ENCODE data around the gene CDR2L. TPM values are rescaled to one million over a fixed set of nuclear protein-coding genes. Genes with fewer than 3 reads are reported as not detected.
"Not testable (repeated sequence)": the region's sequence is repeated elsewhere in the genome, so short reads cannot be mapped to it uniquely, and the experiment has no call there.

CDR2L gene
- total RNA-seq, 1 donor from 2014 or later = 1.2 TPM

DNA sequence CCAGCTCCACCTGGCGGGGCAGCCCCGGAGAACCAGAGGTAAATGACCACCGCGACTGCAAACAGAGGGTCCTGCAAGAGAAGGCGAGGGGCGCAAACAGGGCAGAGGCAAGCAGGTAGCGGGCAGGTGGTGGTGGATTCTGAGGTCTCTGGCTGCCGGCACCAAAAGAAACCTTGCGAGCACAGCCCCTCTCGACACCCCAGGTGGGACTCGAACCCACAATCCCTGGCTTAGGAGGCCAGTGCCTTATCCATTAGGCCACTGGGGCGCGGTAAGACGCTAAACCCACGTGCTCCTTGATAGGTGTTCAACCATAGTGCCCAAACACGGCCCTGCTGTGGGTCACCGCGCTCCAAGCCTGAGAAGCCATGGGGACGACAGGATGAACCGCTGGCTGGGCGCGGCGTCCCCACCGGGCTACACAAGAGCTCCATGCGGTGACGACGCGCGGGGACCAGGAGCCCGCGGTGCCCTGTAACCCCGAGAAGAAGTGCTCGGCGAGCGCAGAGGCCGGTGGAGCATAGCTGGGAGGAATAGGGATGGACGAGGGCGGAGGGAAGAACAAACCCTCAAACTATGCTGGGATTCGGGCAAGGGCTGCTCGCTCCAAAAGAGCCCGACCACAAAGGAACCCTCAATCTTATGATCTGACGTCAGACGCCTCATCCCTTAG, 46.9 kb downstream of the CDR2L start:
- peak; percentile 73 for ATAC-seq

GRCh38 chr17:75036643-75037268, 49.3 kb downstream of the CDR2L start:
- peak; percentile 2 for ATAC-seq

More for the DNA sequence above, 46.9 kb downstream of the CDR2L start:
- peak; percentile 89 for DNase-seq (ENCODE audit: low spot score)

GRCh38 chr17:75039238-75039637, 51.8 kb downstream of the CDR2L start:
- no peak for DNase-seq (ENCODE audit: low spot score)
- ATAC-seq = no peak

More at GRCh38 chr17:75036643-75037268, 49.3 kb downstream of the CDR2L start:
- DNase-seq (ENCODE audit: low spot score) = peak; percentile 74

GRCh38 chr17:75041656-75042280, 54.3 kb downstream of the CDR2L start:
- no peak for ATAC-seq

GRCh38 chr17:75043789-75044188, 56.4 kb downstream of the CDR2L start:
- ATAC-seq; DNase-seq (ENCODE audit: low spot score): not testable (repeated sequence)

More at GRCh38 chr17:75041656-75042280, 54.3 kb downstream of the CDR2L start:
- DNase-seq (ENCODE audit: low spot score) = no peak

DNA sequence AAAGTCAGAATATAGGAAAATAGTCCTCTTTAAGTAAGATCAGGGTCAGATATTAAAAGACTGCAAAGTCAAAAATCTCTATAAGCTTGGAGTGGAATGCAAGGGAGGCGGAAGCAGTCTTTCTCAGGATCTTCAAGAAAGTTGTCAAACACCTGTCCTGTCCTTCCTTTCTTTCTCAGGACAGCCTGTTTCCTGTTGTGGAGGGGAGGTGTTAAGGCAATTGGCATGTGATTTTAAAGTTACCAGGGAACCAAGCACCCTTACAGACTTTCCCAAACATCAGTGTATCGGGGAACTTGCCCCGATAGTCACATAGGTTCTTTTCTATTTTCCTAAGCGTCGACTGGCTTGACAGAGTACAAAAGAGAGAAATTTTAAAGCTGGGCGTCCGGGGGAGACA, 57.3 kb downstream of the CDR2L start:
- DNase-seq (ENCODE audit: low spot score) = no peak
- no peak for ATAC-seq

GRCh38 chr17:75045946-75046406, 58.5 kb downstream of the CDR2L start:
- not testable (repeated sequence) for DNase-seq (ENCODE audit: low spot score); ATAC-seq

- ATAC-seq (peak; percentile 98), DNase-seq (ENCODE audit: low spot score) (peak; percentile 96)
Measured at GRCh38 chr17:75046407-75047289, 59.2 kb downstream of the CDR2L start, which contains the start of the genes ATP5PD and KCTD2. TSS of gene ATP5PD (minus strand) at chr17:75046969. CDS start at chr17:75042650, 4,319 bp downstream. TSS of gene KCTD2 (plus strand) at chr17:75047225. CDS start at chr17:75047251, 26 bp downstream.

DNA sequence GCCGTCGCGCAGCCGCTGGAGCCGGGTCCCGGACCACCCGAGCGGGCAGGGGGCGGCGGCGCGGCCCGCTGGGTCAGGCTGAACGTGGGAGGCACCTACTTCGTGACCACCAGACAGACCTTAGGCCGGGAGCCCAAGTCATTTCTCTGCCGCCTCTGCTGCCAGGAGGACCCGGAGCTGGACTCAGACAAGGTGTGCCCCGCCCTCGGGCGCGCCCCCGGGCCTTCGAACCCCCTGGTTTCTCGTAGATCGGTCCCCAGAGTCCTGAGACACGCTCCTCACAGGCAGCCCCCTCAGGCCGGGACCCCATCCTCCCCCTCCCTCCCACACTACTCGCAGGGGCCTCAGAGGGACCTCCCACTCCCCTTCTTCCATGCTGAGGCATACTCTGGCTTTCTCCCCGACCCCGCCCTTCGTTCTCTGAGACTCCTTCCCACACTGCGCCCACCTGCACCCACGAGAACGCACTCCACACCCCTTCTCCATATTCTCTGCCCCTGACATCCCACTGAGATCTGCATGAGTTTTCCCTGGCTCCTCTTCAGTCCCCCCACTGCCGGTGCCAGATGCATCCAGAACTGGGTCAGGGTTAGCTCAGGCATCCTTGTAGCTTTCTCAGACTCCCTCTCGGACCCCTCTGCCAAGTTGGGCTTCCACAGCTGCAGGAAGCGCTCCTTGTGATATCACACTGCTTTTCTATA, 60.1 kb downstream of the CDR2L start:
- ATAC-seq = no peak

DNA sequence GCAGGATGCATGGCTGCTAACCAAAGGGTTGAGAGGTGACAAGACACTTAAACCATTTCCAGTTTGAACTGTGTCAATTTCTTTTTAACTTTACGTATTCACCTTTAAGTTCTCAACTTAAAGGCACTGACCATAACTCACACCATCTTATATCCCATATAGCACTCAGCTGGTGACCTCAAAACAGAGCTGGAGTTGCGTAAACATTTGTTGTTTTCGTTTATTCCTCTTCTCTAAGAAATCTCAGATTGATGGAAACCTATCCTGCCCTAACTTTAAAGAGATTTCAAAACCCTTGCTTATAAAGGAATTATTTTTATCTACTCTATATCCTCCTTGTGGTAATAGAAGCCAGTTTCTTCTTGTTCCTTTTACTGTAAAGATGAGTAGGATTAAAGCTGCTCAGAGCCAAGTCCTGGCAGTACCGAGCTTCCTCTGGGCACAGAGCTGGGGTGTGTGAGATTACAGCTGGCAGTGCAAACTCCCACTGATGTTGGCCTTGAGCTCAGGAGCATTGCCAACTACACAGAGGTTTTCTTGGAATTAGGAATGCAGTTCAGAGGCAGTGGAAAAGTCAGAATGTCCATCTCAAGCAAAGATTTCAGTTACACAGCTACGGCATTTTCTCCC, 60.9 kb downstream of the CDR2L start:
- DNase-seq (ENCODE audit: low spot score) (no peak), ATAC-seq (peak; percentile 15)

More for the DNA sequence above, 60.1 kb downstream of the CDR2L start:
- peak; percentile 62 for DNase-seq (ENCODE audit: low spot score)

DNA sequence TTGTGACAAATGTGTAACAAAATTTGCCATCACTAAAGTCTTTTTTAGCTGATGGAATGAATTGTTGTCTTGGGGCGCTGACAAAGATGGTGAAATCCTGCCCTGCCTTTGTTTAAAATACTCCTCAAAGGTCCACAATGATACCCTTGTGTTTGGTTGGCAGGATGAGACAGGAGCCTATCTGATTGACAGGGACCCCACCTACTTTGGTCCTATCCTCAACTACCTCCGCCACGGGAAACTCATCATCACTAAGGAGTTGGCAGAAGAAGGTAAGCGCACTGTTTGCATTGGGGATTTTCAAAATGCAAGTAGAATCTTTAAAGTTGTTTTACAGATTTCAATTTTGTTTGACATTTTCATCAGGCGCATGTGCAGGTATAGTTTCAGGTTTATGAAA, 61.6 kb downstream of the CDR2L start:
- no peak for DNase-seq (ENCODE audit: low spot score)
- no peak for ATAC-seq

DNA sequence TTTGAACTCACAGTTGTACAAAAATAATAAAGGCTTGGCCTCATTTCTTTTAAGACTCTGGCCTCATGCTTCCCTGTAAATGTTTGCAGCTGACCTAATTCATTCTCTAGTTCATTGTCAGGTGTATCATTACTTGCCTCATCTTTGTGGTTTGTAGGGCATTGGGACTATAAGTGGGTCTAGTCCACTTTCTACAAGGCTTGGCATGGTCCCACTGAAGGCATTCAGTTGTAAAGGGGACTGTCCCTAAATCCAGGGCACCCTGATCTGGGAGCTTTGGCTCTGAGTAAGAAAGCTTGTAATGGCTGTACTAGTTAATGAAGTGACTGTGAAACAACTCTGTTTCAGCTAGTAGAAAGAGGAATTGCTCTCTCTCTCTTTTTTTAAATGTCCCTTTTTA, 62.3 kb downstream of the CDR2L start:
- DNase-seq (ENCODE audit: low spot score) (no peak), ATAC-seq (no peak)

DNA sequence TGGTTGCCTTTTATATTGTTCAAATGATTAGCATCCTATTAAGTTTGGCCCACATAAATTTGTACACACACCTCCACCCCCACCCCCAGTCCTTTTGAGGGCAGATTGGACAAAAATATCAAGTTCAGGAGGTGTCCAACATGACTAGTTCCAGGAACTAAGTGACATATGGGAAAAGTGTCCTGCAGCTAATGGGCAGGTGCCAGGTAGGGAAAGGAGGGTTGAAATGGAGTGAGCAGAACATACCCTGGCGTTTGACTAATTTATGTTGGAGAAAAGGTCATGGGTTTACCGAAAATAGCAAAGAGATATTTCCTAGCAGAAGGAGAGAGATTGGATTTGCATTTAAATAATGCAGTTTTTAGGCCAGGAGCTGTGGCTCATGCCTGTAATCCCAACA, 64.5 kb downstream of the CDR2L start:
- DNase-seq (ENCODE audit: low spot score) (no peak), ATAC-seq (no peak)

Other genes with a start within 250 kb of the CDR2L start
- 156 TPM for gene NHERF1, start 239.0 kb upstream of the CDR2L start, total RNA-seq
- gene NAT9, start 211.3 kb upstream of the CDR2L start, total RNA-seq = 21.5 TPM
- gene GRIN2C, start 127.7 kb upstream of the CDR2L start, total RNA-seq = not detected
- gene FDXR, start 114.6 kb upstream of the CDR2L start, total RNA-seq = 10.0 TPM
- 1.8 TPM for gene FADS6, start 94.0 kb upstream of the CDR2L start, total RNA-seq
- gene USH1G, start 64.4 kb upstream of the CDR2L start, total RNA-seq = not detected
- gene OTOP2, start 63.4 kb upstream of the CDR2L start, total RNA-seq = not detected
- gene OTOP3, start 51.7 kb upstream of the CDR2L start, total RNA-seq = not detected
- gene HID1, start 14.9 kb upstream of the CDR2L start, total RNA-seq = 5.9 TPM
- 25.8 TPM for gene MRPL58, start 25.0 kb downstream of the CDR2L start, total RNA-seq
- gene ATP5PD, start 59.3 kb downstream of the CDR2L start, total RNA-seq = 177 TPM
- gene KCTD2, start 59.6 kb downstream of the CDR2L start, total RNA-seq = 7.0 TPM
- gene SLC16A5, start 100.3 kb downstream of the CDR2L start, total RNA-seq = 1.2 TPM
- gene ARMC7, start 122.3 kb downstream of the CDR2L start, total RNA-seq = 5.6 TPM
- gene NT5C, start 144.1 kb downstream of the CDR2L start, total RNA-seq = 11.9 TPM
- 14.8 TPM for gene JPT1, start 166.9 kb downstream of the CDR2L start, total RNA-seq
- 94.9 TPM for gene SUMO2, start 195.3 kb downstream of the CDR2L start, total RNA-seq
- 33.8 TPM for gene NUP85, start 218.0 kb downstream of the CDR2L start, total RNA-seq

Data from left lobe of liver (tissue), 2 donors.